GM18861 (cell line): ENCODE results near the gene LYZL6.
"Not testable (repeated sequence)": the region's sequence is repeated elsewhere in the genome, so short reads cannot be mapped to it uniquely, and the experiment has no call there.

Experiments
- ATAC-seq: cut with Tn5 transposase; IDR thresholded peaks from one replicate; pipeline ENCODE4 v1.9.1; 2021; ENCODE audit not compliant: unreplicated experiment

The LYZL6 gene

DNA sequence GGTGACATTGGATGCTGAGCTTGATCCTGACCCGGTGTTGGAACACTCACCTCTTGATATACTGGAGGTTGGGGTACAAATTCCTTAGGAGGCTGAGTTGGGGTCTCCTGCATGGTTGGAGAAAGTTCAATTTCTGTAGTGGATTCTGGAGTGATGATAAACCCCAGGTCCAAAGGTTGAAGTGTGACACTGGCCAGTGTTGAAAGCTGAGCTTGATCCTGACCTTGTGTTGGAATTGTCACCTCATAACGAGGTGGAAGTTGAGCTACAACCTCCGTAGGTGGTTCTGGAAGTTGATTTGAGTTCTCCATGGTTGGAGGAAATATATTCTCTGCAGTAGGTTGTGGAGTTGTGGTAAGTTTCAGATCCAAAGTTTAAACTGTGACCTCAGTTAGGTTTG lies 34.1 kb downstream of the LYZL6 start:
- ATAC-seq: no peak

DNA sequence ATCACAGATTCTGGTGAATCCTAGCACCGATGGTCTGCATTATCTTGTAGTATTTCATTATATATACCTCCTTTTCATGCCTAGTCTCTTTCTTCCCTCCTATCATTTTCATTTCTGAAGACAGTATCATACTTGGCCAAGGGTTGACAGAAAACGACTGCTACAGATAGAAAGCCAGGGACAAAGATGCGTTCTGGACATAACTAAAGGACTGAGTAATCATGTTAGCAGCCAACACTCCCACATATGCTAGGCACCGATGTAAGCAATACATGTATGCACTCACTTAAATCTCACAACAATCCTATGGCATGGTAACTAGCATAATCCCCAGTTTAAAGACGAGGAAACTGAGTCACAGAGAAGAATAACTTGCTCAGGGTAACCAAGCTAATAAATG lies 35.8 kb downstream of the LYZL6 start:
- ATAC-seq: no peak

DNA sequence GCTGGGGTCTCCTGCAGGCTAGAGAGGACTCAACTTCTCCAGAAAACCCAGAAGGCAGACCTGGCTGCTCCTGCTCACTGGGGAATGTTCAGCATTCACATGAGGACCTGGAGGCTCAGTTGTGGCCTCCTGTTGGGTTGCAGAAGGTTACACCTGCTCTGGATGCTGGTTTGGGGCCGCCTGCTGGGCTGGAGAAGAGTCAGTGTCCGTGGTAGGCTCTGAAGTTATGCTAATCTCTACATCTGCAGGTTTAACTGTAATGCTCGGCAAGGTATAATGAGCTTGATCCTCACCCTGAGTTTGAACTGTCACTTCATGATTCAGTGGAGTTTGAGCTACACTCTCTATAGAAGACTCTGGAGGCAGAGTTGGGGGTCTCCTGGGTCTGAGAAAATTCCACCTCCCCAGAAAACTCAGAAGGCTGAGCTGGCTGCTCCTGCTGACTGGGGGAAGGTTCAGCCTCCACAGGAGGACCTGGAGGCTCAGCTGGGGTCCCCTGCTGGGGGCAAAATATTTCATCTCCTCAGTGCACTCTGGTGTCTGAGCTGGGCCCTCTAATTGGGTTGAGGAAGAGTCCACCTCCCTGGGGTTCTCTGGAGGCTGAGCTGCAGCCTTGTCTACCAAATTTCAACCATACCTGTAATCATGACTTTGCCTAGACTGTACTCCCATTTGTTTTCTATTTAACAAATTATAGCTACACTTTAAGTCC lies 36.4 kb downstream of the LYZL6 start:
- ATAC-seq: no peak

DNA sequence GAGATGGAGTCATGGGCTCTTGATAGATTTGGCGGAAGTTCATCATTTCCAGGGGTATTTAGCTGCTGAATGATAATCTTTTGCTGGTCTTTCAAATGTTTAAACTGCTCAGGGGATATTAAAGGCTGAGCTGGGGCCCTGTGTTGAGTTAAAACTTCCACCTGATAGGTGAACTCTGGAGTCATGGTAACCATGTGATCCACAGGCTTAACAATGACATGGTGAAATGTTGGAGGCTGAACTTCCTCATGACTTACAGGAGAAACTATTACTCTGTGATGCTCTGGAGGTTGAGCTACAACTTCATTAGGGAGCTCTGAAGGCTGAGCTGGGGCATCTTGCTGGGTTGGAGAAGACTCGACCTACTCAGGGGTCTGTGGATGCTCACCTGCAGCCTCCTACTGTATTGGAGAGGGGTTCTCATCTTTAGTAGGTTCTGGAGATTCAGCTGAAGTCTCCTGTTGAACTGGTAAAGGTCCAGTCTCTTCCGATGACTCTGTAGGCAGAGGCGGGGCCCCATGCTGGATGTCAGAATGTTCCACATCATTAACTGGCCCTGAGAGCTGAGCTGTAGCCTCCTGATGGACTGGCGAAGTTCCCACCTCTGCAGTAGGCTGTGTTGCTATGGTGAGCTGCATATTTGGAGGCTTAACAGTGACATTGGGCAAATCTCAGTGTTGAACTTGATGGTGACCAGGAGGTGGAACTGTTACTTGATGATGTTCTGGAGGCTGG lies 37.2 kb downstream of the LYZL6 start:
- no peak for ATAC-seq

DNA sequence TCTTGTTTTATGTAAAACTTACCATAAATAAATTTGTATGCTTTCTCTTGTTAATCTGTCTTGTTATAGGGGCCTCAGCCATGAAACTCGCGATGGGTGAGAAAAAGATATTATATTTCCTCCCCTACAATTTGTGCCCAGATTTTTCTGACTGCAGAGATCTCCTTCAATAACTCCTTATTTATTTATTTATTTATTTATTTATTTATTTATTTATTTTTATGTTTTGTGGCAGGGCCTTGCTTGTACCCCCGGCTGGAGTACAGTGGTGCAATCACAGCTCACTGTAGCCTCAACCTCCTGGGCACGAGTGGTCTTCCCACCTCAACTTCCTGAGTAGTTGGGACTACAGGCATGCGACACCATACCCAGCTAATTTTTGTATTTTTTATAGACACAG lies 40.1 kb downstream of the LYZL6 start:
- ATAC-seq: no peak

DNA sequence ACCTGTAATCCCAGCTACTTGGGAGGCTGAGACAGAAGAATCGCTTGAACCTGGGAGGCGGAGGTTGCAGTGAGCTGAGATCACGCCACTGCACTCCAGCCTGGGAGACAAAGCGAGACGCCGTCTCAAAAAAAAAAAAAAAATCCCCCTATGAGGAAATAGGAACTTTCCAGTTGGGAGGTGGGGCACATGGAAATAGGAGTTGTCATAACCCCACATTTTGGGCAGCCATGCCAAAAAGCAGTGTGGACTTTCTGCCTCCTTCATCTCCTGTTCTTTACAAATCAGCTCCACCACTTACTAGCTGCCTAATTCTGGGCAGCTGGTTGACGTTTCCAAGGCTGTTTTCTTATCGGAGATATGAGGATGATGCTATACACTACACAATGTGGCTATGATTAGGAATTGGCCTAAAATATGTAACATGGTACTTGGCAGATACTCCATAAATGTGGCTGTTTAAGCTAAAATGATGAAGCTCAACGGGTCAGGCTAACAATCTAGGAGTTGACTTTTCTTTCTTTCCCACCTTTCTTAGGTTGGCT lies 41.8 kb downstream of the LYZL6 start:
- no peak for ATAC-seq

DNA sequence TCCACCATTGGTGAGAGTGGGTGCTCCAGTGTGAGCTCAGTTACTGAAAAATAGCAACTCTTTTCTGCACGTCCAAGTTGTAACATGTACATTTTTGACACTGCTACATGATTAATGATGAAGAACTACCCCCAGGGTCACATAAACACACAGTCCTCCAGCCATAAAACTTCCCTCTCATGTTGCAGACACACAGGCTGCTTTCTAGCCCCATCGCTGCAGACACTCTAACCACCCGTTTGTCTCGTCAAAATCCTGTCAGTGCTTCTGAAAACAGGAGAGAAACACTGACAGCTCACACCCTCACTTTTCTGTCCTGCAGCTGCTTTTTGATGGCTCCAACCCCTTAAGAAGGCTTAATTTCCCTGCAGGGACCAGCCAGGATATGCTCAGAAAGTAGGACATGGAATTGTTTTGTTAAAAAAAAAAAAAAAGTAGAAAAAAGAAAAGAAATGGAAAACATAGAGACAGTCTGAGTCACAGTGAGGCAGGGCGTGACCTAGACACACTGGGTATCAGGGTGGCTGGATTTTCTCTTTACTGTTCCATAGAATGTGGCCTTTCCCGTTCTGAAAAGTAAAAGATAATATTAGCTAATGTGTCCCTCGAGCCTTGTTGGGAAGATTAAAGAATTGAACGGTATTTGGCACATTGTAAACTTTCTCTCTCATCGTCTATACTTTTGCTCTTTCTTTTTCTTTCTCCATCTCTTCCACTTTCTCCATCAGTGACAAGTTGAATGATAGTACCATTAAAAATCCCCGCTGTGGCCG lies 42.6 kb downstream of the LYZL6 start:
- ATAC-seq: no peak

DNA sequence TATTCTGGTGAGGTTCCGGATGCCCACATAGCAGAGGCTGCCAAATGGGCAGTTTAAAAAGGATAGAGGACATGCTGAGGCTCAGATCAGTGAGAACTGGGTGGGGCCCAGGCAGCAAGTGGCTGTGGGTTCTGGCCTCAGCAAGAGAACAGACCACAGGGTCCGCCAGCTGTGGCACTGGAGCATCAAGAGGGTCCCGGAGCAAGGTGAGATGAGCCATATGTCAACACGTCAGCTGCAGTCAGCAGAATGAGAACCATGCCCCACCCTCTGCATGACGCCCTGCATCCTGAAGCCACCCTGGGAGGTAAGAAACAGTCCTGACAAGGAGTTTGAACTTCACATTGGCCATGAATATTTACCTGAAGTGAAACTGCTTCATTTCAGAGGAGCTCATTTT lies 43.2 kb downstream of the LYZL6 start:
- ATAC-seq: no peak

DNA sequence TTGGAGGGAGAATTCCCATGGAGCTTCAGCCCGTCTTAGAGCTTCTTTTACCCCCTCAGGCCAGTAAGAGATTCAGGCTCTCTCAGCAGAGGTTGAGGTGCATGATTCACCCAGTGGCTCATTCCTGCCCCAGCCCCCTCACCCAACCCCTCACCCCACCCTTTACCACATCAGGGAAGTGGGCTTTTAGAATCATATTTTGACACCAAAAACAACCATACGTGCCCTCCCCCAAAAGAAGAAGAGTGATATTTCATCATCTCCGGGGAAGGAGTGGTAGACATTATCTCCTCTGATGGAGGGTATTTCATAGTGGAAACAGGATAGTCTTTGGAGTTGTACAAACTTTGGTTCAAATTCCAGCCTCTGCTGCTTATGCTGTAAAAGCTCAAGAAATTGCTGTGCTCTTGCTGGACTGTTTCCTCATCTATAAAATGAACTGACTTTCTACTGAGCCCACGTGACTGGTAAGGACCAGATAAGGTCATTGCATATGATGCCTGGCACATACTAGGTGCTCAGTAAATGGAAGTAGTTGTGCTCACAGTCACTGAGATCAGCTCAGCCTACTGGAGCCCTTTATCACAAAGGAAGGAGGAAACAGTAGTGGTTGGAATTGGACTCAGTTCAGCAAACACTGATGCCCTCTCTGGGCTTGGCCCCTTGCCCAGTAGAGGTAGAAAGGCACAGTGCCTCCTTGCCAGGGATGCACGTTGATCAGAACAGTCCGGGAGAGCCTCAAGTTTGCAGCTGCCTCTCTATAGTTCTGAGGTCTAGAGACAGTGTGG lies 45.0 kb downstream of the LYZL6 start:
- ATAC-seq: no peak

DNA sequence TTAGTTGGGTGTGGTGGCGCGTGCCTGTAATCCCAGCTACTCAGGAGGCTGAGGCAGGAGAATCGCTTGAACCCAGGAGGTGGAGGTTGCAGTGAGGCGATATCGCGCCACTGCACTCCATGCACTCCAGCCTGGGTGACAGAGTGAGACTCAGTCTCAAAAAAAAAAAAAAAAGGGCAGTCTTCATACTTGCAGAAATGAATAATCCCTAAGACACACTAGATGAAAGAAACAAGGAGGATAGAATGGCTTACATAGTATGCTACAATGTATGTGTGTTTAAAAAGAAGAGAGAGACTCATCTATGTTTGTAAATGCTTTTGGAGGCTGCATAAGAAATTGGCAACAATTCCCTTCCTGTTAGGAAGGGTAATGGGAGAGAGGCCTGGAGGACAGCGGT lies 45.7 kb downstream of the LYZL6 start:
- not testable (repeated sequence) for ATAC-seq

DNA sequence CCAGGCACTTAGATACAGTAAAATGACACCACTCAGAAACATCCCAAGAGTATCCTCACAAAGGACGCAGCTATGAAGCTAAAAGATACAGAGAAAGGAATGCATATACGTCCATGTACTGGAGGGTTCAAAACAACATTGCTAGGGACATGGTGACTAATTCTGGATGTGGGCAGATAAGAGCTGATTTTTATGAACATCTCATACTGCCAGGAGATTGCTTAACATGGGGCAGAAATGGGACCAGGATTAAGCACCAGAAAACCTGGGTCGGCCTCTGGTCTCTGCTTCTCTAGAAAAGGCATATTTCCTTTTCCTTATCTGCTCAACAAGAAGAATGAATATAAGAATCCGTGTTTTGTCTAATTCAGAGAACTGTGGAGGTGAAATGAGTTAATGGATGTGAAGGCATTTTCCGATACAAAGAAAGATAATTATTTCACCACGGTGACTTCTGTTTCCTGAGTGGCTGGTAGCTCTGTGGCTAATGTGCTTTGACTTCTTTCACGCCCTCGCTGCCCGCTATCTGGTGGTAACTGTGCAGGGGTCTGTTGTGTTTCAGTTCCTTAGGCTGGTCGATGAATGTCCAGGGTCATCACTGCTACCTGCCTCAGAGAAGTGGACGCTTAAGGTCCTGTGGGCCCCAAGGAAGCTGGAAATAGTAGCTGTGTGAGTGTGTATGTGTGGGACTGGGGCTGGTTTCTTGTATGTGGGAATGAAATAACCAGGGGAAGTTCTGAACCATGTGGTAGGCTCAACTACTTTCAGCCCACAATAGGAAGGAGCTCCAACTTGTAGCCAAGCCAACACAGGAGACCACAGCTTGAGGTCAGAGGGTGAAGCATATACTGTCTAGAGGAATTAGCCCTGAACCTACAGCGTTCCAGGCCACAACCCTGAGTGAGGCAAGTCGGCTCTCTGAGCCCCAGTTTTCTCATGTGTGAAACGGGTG lies 47.6 kb downstream of the LYZL6 start:
- no peak for ATAC-seq

DNA sequence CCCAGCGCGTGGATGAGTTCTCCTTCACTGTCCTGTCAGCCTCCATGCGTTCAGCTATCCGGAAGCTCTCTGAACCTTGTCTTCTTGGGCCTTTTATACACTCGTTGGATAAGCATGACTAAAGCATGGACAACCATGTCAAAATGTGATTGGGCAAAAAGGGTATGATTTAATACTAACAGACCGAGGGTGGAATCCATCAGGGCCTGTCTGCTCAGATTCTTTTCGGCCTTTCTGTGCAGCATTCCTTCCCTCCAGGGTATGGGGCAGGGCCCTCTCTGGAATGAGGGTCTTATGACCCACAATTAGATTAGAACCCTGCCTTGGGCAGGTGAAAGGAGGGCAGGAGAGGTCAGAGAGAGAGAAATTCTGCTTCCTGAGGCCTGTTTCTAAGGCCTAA lies 49.3 kb downstream of the LYZL6 start:
- no peak for ATAC-seq

DNA sequence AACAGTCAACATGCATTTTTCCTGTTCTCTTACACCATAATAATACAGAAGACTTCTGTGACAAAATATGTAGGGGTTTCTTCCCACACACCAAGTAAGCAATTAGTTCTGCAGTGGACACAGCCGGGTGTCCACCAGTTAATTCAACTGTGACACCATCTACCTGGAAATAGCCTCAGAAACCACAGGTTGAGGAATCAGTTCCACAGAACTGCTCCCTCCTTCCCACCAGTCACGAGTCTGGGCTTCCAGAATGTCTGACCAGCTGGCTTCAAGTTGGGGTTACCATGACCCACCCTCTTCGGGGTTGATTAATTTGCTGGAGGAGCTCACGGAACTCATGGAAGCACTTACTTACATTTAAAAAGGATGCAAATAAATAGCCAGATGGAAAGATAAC lies 49.8 kb downstream of the LYZL6 start:
- ATAC-seq: no peak

DNA sequence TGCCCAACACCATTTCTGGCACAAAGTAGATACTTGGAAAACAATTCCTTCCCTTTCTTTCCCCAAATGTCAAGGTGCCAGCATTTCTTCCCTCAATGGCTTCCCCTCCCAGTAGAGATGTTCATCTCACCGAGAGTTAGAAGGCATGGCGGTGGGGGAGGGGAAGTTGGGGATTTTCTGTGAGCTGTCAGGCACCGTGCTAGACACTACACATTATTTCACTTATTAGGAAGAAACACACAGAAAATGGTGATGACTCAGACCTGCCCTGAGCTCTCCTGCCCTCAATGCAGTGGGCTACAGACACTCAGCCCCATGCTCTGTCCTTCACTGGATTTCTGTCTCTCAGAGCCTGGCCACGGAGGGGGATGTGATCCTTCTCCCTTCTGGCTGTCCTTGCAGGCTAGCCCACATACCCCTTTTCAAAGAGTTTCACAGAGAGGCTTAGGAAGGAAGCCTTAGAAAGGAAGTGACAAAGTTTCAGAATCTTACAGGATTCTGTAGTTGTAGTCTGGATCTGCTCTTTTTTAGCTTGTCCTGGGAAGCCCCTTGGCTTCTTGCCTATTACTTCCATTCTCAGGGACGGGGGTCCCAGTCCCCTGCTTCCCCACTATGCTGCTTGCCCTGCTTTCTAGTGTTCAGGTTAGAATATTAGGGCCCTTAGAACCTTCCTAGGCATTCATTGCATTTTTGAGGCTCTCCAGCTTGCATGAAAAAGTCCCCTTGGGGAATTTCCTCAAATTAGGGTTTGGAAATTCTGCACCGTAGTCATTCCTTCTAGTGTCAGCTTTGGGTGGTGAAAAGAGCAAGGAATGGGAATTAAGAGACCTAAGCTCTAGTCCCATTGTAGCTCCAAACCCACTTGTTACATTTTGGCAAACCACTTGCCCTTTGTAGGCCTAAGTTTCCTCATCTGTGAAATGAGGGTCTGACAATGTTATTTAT lies 51.1 kb downstream of the LYZL6 start:
- ATAC-seq: no peak

DNA sequence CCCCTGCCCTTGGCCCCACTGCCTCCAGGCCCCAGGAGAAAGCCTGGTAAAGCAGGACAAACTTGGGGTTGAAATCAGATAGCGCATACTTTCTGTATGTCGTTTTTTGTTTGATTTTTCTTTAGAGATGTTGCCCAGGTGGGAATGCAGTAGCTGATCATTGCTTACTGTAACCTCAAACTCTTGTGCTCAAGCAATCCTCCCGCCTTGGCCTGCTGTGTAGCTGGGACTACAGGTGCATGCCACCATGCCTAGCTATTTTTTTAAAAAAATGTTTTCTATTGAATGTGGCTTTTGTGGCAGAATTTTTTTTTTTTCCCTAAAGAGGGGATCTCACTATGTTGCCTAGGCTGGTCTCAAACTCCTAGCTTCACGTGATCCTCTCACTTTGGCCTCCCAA lies 52.2 kb downstream of the LYZL6 start:
- no peak for ATAC-seq

DNA sequence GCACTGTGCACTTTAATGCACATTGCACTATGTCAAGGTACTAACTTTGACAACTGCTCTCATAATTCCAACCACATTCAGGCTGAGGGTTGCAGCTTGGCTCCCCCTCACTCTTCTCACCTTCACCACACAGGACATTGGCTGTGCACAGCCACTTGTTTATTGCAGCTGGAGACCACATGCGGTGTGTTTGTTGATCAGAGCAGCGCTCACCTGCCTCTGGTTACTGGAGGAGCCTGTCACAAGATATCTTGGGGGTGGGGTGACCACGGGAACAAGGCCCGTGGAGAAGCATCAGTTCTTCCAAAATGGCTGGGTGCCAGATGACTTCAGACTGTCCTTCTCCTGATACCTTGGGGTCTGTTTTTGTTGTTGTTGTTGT lies 52.7 kb downstream of the LYZL6 start:
- no peak for ATAC-seq

DNA sequence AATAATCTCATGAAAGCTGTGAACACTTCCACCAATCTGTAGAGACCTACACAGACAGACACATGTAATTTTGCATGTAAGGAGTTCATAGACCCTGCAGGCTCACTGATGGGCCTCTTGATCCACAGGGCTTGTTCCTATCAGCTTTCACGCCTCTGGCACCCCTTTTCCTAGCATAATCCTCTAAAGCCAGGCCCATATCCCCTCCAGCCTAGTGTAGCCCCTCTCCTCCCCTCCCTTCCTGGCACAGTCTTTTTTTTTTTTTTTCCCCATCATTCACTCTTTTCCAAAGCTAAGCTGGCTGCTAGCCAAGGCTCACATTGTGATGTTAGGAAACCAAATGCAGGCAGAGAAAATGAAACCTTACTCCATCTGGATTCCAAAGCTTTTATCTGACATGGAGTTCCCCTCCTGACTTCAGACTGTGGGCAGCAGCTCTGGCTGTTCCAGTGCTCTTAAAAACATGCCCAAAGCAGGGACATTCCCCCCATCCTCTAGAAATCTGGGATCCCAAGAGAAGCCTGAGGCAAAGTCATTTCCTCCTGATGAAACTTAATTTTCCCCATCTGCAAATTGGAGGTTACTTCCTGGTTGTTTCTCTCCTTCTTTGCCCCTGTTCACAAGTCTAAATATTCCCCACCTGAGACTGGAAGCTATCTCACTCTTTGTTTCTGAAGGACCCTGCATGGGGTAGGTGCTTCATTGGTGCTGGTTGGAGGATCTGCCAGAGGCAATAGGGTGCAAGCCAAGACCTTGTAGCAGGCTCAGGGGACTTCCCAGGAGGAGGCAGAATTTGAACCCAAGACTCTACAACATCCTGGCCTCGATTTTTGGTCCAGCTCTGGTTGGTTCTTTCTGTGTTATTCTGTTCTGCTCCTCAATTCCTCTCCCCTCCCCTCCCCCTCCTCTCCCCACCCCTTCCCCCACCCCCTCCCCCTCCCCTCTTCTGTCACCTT lies 53.4 kb downstream of the LYZL6 start:
- ATAC-seq: no peak

DNA sequence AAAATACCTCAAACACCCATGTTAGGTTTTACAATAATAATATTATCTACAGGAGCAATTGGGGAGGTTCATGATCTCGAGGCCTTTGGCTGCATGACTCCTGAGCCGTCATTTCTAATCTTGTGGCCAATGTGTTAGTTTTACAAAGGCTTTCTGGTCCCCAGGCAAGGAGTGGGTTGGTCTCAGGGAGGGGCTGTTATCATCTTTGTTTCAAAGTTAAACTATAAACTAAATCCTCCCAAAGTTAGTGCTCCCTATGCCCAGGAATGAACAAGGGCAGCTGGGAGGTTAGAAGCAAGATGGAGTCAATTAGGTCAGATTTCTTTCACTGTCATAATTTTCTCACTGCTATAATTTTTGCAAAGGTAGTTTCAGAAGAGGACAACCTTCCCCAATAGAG lies 54.3 kb downstream of the LYZL6 start:
- ATAC-seq: no peak
